Esophagus muscularis mucosa (tissue), 4 donors: Measurements from ENCODE around the gene CCDC167.

Experiments used
- CTCF ChIP-seq, 3 experiments: fragments of 200-600 bp in 2 of 3; fragments of 450-650 bp in 1 of 3; sonication (generic) in 2 of 3; IDR thresholded peaks; one replicate each; pipeline ENCODE4 v1.5.1; 2017 to 2019; ENCODE audit warnings: antibody characterized with exemption in 3 of 3, mild to moderate bottlenecking in 2 of 3, moderate library complexity in 1 of 3
- EP300 ChIP-seq: sonication (generic); formaldehyde crosslinking; IDR thresholded peaks from one replicate; pipeline ENCODE4 v1.6.1; 2017; ENCODE audit warnings: antibody characterized with exemption
- POLR2A ChIP-seq: fragments of 450-650 bp; IDR thresholded peaks from one replicate; pipeline ENCODE4 v1.6.1; 2017; ENCODE audit warnings: antibody characterized with exemption, moderate library complexity, mild to moderate bottlenecking, low read depth
- POLR2AphosphoS5 ChIP-seq, 2 donors: sonication (generic); formaldehyde crosslinking; IDR thresholded peaks; one replicate each; pipeline ENCODE4 v1.6.1; 2017; ENCODE audit warnings: antibody characterized with exemption in 2 of 2

GRCh38 chr6:37514321-37514771 lies 14.7 kb upstream of the CCDC167 start:
- TF ChIP-seq CTCF (IDR thresholded peaks at IDR 0.05) (no peak), EP300 (no peak), POLR2A (no peak), POLR2AphosphoS5 (IDR thresholded peaks at IDR 0.05) (no peak)
